ENCODE results near the gene STK40.

DNA sequence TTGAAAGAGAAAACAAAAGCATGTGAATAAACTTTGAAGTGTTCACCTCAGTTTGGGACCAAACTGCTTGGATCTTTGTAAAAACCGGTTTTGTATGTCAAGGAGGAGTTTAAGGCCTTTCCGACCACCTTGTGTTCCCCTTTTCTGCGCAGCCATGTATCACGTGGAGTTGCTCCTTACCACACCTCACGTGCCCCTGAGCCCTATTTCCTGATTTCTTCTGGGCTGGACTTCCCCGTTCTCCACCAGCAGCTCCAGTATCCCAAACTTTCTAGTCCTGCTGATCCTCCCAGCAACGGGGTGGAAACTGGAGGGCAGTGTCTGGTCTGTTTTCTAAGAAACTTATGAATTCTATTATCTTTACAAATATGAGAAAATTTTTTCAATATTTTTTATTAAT, 81.2 kb downstream of the STK40 start:
- TF ChIP-seq, protein P1, sequence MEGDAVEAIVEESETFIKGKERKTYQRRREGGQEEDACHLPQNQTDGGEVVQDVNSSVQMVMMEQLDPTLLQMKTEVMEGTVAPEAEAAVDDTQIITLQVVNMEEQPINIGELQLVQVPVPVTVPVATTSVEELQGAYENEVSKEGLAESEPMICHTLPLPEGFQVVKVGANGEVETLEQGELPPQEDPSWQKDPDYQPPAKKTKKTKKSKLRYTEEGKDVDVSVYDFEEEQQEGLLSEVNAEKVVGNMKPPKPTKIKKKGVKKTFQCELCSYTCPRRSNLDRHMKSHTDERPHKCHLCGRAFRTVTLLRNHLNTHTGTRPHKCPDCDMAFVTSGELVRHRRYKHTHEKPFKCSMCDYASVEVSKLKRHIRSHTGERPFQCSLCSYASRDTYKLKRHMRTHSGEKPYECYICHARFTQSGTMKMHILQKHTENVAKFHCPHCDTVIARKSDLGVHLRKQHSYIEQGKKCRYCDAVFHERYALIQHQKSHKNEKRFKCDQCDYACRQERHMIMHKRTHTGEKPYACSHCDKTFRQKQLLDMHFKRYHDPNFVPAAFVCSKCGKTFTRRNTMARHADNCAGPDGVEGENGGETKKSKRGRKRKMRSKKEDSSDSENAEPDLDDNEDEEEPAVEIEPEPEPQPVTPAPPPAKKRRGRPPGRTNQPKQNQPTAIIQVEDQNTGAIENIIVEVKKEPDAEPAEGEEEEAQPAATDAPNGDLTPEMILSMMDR (IDR thresholded peaks at IDR 0.05; ENCODE audit: borderline replicate concordance, extremely low read depth, low read length, poor library complexity, severe bottlenecking) = no peak
- no peak for TF ChIP-seq EZH2 (IDR thresholded peaks at IDR 0.05; ENCODE audit: borderline replicate concordance, low read depth, low read length, severe bottlenecking)
